Measurements from ENCODE around the gene MDFIC.

Gene MDFIC

DNA sequence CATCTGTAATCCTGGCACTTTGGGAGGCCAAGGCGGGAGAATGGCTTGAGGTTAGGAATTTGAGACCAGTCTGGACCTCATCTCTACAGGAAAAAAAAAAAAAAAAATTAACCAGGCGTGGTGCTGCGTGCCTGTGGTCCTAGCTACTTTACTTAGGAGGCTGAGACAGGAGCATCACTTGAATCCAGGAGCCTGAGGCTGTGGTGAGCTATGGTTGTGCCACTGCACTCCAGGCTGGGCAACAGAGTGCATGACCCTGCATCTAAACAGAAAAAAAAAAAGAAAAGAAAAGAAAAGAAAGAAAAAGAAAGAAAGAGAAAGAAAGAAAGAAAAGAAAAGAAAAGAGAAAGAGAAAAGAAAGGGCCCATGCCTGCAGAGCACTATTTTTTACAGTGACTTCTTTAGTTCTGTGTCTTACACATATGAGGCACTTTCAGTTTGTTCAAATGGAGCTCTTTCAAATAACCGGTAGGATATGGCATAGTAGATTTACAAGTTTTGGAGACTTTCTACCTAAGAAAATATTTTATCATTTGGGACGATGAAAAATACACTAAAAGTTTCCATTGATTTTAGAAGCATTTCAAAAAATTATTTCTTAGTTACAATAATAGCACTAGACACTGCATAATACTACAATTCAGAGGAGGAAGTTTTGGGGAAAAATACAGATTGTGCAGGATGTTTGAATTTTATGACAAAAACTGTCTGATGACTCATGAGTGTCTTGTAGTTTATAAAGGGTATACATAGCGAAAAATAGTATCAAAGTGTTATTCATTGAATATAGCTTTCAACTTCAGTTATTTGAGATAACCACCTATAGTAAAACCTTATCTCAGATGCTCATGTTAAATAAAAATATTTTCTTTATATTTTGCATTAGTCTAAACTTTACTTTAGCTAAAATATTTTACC, 75.9 kb downstream of the MDFIC start:
- no peak for DNase-seq (ENCODE audit: low spot score)

DNA sequence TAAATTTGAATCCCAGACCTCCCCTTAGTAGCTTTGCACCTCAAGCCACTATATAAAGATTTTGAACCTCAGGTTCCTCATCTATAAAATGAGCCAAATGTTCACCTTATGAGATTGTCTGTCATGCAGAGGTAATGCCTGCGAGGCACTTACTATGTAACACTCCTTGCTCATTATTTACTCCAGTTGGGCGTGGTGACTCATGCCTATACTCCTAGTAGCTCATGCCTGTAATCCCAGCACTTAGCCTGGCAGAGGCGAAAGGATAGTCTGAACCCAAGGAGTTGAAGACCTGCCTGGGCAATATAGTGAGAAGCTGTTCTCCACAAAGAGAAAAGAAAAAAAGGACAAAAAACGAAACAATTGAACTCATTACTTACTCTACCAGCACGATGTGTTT, 82.2 kb downstream of the MDFIC start:
- no peak for DNase-seq (ENCODE audit: low spot score)

DNA sequence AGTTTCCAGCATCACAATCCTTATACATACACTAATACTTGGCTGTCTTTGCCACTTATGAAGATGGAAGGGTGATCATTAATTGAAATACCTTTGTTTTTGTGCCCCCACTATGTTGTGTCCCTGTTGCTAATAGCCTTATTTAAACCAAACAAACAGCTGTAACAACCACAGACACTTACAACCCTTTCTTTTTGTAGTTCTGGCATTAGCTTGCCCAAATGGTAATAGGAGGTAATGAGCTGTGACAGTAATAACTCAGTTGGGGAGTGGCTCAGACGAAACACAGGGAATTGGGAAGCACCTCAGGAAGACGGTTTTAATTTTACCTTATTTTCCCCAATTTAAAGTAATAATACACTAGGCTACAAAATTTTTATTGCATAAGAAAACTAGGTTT, 83.4 kb downstream of the MDFIC start:
- DNase-seq (ENCODE audit: low spot score) = no peak

DNA sequence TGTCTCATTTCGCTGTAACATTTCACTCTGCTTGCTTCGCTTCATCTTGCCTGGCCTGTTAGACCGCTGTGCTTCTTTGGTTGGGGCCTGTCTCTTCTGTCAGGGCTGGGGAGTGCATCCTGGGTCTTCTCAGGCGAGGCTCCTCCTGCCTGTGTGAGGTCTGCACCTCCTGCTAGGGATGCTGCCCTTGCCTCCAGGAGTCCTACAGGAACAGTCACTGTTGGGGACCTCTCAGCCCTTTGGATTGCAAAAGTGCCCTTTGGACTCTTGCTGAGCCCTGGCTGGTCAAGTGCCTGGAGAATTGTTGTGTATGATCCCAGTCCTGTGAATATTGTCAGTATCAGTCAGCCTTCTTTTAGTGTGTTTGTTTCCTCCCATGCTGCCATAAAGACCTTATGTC, 84.1 kb downstream of the MDFIC start:
- DNase-seq (ENCODE audit: low spot score) = peak; percentile 14

DNA sequence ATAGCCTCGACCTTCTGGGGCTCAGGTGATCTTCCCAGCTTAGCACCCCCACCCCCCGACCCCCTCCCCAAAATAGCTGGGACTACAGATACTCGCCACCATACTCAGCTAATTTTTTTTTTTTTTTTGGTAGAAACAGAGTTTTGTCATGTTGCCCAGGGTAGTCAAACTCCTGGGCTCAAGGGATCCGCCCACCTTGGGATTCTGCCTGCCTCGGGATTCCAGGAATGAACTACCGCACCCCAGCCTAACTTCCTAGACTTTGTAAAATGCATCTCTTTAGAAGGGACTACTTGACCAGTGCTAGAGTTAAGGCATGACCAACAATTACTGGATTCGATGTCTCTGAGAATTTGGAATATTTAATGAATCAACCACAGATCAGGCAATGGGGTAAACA, 85.9 kb downstream of the MDFIC start:
- DNase-seq (ENCODE audit: low spot score) = no peak

DNA sequence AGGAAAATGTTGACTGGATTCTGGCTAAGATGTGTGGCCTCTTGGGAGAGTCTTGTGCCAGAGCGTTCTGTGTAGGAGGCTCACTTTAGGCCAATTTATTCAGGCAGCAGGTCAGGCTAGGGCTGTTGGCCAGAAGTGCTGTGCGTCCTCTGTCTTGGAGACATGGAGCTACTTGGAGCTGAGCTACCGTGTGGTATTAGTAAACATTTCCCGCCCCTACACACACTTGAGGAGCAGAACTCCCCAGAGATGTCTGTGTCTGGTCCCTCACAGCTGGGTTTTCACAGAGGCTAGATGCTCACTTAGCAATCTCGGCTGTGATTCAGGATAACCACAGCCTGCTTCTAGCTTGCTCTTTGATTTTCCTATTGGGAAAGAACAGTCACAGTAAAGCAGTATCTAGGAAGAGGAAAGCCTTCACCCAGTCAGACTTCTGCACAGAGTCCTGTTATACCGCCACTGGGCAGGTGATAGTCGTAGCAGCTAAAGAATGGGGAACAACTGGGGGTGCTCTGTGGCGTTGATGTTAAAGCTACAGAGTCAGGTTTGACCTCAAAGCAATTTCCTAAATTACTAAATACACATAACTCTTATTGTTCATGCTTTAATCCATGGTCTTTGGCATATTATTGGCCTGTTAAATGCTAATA, 86.7 kb downstream of the MDFIC start:
- peak; percentile 30 for DNase-seq (ENCODE audit: low spot score)

DNA sequence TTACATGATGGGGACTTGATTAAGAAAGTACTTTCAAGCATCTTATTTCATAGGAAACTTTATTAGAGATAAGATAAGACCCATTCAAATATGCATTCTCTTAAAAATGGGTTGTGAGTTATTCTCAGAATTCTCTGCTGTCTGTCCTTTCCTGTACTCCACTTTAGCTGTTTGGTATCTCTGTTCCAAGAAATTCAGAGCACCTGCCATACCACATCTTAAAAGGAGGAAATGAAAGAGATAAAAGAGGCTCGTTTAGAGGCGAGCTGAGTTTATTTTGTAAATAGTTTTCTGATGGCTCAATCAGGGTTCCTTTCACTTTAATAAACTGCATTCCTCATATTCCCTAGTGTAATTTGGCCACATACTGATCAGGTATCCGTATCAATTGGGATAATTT, 87.2 kb downstream of the MDFIC start:
- DNase-seq (ENCODE audit: low spot score) = no peak

DNA sequence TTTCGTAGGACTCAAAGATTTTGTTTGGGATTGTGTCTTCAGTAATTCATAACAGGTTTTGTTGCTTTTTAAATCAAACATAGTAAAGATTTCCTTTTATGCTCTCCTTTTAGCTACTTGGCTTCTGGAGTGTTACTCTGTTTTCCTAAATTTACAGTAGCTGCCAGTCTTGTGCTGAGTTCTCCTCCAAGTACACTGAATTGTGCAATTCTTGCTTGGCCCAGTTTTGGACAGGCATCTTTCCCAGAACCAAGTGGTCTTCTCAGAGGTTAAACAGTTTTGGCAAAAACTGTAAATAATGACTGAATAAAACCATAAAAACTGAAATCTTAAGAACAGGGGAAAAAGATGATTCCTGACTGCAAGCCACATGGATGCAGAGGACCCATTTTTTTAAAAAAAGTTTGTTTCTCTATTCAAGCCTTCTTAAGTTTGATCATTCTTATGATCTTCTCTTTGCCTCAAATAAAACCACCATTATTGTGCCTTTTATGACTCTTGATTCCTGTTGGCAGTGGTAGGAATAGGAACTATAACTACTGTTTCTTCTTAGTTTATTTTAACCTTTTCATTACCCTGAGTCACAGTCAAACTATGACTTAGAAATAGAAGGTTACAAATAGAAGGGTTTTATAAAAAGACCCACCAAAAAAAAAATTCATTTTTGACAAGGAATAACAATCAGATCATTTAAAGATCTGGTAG, 88.0 kb downstream of the MDFIC start:
- no peak for DNase-seq (ENCODE audit: low spot score)

DNA sequence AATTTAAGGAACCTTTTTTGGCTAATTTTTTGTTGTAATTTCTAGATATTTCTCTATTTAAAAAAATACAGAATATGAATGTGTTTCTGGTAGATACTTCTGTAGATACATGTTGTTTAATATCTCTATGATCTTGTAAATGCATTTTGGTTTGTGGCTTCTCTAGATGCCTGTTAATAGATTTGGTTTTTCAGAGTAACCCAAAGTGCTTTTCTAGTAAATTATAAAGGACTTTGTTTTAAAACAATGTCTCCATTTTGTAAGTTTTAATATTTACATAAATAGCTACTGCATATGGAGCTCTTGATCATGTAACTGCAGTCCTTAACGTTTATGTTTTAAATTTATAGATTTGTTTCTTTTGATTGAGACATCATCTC, 88.5 kb downstream of the MDFIC start:
- no peak for DNase-seq (ENCODE audit: low spot score)

DNA sequence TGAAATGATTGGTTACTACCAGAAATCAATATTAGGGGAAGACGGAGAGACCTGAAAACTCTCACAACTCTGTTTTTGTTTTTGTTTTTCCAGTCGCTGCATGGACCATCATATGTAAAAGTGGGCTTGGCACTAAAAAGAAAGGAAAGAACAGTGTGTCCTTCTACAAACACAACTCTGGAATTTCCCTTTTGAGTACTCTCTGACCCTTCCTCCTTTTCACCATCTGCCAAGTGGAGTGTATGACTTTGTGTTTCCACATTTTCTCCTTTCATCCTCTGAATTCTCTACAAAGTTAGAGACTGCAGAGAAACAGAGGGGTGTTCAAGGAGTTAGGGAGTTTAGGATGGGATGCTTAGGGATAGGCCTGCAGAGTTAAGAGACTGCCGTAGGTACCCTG, 92.0 kb downstream of the MDFIC start:
- DNase-seq (ENCODE audit: low spot score) = no peak

DNA sequence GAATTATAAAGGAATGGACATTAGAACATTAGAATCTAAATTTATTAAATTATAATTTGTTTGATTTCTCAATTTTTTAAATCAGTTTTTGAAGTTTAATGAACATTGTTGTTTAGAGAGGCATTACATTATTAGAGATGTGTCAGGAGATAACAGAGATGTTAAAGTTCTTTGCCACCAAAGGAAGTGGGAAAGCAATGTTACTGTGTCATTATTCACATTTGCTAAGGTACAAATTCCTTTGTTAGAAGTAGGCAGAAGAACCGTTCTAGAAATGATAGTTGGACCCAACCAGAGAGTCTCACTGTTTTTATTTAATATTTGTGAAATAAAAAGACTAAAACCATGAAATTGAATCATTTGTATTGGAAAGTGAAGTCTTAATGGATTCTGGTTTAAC, 92.9 kb downstream of the MDFIC start:
- DNase-seq (ENCODE audit: low spot score) = no peak

DNA sequence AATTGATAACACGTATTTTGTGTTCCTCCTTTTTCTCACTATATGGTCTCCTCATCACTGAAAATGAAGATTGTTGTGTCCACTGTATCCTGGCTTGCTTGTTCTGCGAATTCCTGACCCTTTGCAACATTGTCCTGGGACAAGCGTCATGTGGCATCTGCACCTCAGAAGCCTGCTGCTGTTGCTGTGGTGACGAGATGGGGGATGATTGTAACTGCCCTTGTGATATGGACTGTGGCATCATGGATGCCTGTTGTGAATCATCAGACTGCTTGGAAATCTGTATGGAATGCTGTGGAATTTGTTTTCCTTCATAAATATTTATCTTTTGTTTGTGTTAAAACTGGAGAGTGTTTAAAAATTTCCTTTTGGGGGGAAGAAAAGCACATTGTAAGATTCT, 93.7 kb downstream of the MDFIC start:
- no peak for DNase-seq (ENCODE audit: low spot score)

DNA sequence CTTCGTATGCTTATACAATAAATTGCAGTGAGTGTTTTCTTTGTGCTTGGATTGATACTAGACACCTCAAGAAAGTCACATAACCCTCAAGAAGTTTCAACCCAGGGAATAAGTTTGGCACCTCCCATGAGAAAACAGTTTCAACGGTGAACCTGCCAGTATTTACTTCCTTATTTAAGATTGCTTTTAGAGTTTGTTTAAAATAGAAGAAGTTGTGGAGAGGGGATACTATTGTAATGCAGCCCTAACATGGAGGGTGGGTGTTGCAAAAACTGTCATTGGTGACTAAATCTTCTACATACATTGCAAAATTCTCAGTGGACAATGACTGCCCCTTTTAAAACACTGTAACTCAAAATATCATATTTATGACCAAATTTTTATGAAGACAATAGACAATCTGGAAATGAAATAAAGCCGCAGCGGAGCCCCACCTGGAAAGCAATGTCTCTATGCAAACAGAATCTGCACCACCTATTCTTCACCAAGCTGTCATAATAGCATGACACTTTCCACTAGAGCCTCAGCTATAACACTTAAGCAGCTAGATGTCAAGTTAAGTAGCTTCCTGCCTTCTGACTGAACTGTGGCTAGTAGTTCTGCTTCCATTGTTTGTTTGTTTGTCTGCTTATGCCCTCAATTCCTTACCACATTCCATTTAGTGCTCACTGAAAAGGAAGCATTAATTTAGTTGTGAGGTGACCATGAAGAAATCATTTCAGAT, 98.2 kb downstream of the MDFIC start:
- no peak for DNase-seq (ENCODE audit: low spot score)

DNA sequence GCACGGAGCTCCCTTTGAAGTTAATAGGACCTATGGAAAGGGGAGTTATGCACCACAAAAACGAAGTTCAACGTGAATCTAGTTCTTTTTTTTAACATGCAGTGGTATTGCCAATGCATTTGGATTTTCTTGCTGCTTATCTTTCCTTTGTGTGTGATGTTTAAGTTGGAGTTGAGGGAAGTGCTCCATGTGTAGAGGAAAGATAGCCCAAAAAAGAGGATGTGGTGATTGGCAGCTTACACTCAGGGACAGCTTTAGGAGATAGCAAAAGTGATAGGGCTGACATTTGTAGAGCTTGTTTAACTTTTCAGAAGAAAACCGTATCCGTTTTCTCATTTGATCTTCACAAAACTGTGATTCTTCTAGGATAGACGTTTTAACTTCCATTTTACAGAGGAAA, 101.3 kb downstream of the MDFIC start:
- DNase-seq (ENCODE audit: low spot score) = no peak

DNA sequence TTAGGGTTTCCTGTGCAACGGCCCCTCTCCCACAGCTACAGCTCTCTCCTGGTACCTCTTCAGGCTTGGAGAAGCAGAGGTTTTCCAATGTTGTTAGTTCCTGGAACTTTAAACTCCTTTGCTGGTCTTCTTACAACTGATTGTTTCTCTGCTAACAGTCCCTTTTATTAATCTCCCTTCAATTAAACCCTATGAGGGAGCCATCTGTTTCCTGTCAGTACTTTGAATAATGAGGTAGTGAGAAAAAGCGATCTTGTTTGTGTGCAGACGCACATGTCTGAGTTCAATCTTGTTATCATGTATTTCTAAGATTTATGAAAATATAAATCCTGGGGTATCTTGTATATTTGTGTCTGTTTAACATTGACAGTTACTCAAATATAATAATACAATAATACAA, 102.4 kb downstream of the MDFIC start:
- DNase-seq (ENCODE audit: low spot score) = no peak

DNA sequence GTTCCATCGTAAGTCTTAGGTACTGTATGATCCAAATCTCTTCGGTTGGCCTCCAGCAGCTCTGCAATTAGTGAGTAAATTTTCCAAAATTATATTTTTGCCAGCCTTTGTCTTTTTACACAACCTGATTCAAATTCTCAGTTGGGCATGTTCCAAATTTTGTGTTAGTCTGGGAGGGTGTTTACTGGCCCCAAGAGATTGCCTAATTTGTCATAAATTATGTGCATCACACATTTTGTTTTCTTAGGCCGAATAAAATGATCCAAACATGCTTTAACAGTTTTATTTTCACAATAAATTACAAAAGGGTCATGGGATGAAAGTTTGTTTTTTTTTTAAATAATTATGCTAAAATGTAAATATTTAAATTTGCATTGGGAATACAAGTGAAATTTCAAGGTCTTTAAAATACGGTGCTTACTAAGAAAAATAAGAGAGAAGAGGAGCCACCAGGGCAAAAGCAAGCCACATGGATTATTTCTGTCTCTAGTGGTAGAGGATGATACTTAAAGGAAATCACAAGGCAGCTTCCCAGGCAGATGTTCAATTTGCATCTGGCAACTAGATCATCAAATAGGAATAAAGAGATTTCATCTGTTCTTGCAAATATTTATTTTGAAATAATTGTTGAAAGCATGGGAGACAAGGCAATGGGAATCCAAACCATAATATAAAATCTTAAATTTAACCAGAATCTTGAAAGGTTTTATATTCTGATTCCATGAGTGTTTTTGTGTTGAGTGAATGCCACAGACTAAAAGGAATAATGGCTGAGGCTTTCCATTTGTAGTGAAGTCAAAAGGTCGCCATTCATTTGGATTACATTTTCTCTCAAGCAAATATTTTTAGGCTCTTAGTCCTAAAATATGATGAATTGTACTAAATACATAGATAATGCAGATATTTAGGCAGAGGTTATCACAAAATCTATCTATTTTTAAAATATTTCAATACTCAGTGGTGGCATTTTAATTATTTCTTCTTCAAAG, 111.1 kb downstream of the MDFIC start:
- no peak for DNase-seq (ENCODE audit: low spot score)

DNA sequence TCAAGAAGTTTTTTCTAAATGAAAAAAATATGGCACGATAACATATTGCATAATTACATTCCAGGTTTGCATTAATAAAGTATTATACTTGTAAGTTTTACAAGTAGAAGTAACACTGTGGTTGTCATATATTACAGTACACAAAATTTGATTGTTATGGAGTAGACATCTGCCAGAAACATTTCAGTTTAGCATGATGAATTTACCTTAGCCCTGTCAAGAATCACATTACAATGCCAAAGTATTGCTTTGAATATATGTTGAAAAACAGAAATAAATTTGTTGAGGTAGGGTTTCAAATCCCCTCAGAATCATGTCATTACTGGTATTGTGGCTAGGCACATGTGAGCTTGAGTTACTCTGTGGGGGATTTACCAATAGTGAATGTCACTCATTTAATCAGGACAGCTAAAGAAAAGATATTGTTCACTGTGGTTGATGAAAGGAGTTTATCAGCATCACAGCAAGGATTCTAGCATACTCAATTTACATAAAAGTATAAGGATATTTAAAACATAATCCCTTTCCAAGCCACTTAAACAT, 112.1 kb downstream of the MDFIC start:
- DNase-seq (ENCODE audit: low spot score) = no peak

DNA sequence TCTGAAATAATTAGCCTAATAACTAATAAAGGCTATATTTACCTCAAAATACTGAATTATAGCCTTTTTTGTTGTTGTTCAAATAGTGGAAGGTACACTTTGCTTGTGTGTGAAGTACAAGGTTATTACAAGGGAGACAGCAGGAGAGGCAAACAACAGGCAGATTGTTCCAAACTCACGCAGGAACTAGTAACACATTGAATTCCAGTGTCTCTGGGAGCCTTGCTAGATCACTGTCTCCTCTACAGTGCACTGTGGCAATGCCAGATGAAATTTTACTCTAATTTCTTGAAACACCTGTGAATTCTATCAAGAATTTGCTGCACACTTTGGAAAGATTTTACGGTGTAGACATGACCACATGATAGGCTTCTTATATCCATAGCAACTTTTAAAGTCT, 112.6 kb downstream of the MDFIC start:
- DNase-seq (ENCODE audit: low spot score) = no peak

DNA sequence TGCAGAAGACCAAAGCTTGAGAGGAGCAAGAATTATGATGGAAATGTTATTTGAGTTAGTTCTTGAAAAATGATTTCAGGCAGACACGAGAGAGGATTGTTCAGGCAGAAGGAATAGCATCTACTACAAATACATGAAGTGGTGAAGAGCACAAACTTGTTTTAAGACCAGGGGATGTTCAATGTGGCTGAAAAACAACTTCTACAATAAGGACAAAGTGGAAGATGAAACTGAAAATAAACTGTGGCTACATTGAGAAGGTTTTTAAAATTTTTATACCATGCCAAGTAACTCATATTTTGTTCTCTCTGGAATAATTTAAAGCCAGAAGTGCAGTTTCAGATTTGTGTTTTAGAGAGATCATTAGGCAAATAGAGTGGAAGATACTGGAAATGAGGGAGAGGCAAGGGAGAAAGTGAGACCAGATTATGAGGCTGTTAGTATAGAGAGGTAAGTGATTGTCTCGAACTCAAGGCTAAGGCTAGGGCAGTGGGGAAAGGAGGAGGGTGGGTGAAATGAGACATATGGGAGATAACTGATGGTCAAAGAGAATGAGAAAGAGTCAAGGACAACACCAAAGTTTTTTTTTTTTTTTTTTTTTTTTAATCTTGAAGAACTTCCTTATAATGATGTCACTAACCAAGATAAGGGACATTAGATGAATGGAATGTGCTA, 115.4 kb downstream of the MDFIC start:
- DNase-seq (ENCODE audit: low spot score) = no peak

DNA sequence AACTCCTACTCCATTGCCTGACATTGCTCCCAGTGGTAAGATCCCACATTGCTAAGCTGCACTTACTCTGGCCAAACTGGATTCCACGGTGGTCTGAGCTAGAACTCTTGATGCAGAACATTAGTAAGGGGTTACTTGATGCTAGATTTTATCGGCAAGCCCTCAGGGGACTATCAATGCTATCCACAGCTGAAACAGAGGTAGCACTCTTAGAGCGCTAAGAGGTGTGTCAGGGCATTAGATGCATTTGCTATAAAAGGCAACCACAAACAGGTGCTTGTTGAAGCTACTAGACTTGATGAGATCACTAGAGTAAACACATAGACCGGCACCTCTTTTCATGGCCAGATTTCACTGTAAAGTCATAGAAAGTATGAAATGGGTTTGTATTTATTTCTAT, 116.3 kb downstream of the MDFIC start:
- no peak for DNase-seq (ENCODE audit: low spot score)
